Rectal smooth muscle tissue (tissue), 1 donor: ENCODE measurements around the gene LIAS.
A peak's percentile ranks its signal among the peaks of the same experiment; 100 is the strongest.
"Not testable (repeated sequence)": the region's sequence is repeated elsewhere in the genome, so short reads cannot be mapped to it uniquely, and the experiment has no call there.

Source experiments
- H3K27ac ChIP-seq: one replicate; pipeline ENCODE4 v1.7.0; 2013; ENCODE audit warnings: low read depth, low read length, inconsistent platforms
- H3K27me3 ChIP-seq: one replicate; pipeline ENCODE4 v1.7.0; 2013; ENCODE audit warnings: low read length; ENCODE audit not compliant: control insufficient read depth, insufficient read depth
- H3K36me3 ChIP-seq: one replicate; pipeline ENCODE4 v1.7.0; 2013; ENCODE audit warnings: low read length; ENCODE audit not compliant: control insufficient read depth, insufficient read depth
- H3K4me1 ChIP-seq: one replicate; pipeline ENCODE4 v1.7.0; 2013; ENCODE audit warnings: low read length; ENCODE audit not compliant: control insufficient read depth, insufficient read depth
- H3K4me3 ChIP-seq: one replicate; pipeline ENCODE4 v1.7.0; 2013; ENCODE audit warnings: low read length
- H3K9ac ChIP-seq: one replicate; pipeline ENCODE4 v1.7.0; 2013; ENCODE audit warnings: low read length

Gene LIAS

GRCh38 chr4:39441593-39441992 is 17.3 kb upstream of the LIAS start:
- Histone ChIP-seq H3K27ac (no peak overlapping the region), H3K4me1 (no peaks in the 10 kb centered on the region), H3K9ac (no peak overlapping the region), H3K4me3 (no peak overlapping the region), H3K36me3 (no peaks in the 10 kb centered on the region), H3K27me3 (no peaks in the 10 kb centered on the region)

- Histone ChIP-seq H3K4me3 (no peak overlapping the region), H3K27me3 (no peaks in the 10 kb centered on the region), H3K36me3 (no peaks in the 10 kb centered on the region), H3K27ac (no peak overlapping the region), H3K4me1 (peaks cover 2% of the 10 kb centered on the region), H3K9ac (no peak overlapping the region)
These were observed 15.9 kb upstream of the LIAS start for GRCh38 chr4:39442998-39443397.

DNA sequence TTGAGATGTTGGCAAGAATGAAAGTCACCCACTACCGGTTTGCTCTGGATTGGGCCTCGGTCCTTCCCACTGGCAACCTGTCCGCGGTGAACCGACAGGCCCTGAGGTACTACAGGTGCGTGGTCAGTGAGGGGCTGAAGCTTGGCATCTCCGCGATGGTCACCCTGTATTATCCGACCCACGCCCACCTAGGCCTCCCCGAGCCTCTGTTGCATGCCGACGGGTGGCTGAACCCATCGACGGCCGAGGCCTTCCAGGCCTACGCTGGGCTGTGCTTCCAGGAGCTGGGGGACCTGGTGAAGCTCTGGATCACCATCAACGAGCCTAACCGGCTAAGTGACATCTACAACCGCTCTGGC is 12.4 kb upstream of the LIAS start:
- no peak overlapping the region for H3K27ac ChIP-seq
- H3K36me3 ChIP-seq: no peaks in the 10 kb centered on the region
- H3K4me3 ChIP-seq: peak overlapping the region; percentile 59
- H3K4me1 ChIP-seq: peaks cover 2% of the 10 kb centered on the region
- no peak overlapping the region for H3K9ac ChIP-seq
- no peaks in the 10 kb centered on the region for H3K27me3 ChIP-seq

GRCh38 chr4:39446842-39447573 is 11.8 kb upstream of the LIAS start:
- Histone ChIP-seq H3K27ac (no peak overlapping the region), H3K4me1 (peaks cover 2% of the 10 kb centered on the region), H3K9ac (no peak overlapping the region), H3K4me3 (peak overlapping the region; percentile 59), H3K27me3 (no peaks in the 10 kb centered on the region), H3K36me3 (peaks cover 5% of the 10 kb centered on the region)

DNA sequence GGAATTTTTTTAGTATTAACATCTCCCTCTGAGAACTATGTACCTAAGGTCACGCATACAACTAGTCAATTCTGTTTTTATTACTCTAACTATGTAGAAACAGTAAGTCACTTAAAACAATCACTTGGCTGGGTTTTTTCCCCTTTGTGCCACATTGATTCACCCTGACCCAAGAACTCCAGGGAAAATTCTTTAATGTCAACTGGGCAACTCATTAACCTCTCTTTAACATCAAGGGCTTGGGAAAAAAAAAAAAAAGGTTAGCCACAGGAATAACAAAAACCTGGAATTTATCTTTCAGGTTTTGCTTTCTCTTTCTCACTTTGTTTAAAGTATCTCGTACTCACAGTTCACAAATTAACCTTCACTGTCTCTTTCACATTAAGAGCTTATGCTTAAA is 8.2 kb upstream of the LIAS start:
- no peak overlapping the region for H3K27ac ChIP-seq
- H3K36me3 ChIP-seq: peaks cover 12% of the 10 kb centered on the region
- peaks cover 2% of the 10 kb centered on the region for H3K4me1 ChIP-seq
- no peak overlapping the region for H3K4me3 ChIP-seq
- no peaks in the 10 kb centered on the region for H3K27me3 ChIP-seq
- no peak overlapping the region for H3K9ac ChIP-seq

- peaks cover 2% of the 10 kb centered on the region for H3K4me1 ChIP-seq
- no peak overlapping the region for H3K4me3 ChIP-seq
- H3K9ac ChIP-seq: no peak overlapping the region
- H3K27ac ChIP-seq: no peak overlapping the region
- H3K36me3 ChIP-seq: peaks cover 16% of the 10 kb centered on the region
- H3K27me3 ChIP-seq: no peaks in the 10 kb centered on the region
These were observed 7.3 kb upstream of the LIAS start for GRCh38 chr4:39451423-39452023.

GRCh38 chr4:39452153-39452859 is 6.5 kb upstream of the LIAS start:
- H3K27me3 ChIP-seq: no peaks in the 10 kb centered on the region
- no peak overlapping the region for H3K9ac ChIP-seq
- peaks cover 5% of the 10 kb centered on the region for H3K4me1 ChIP-seq
- peaks cover 16% of the 10 kb centered on the region for H3K36me3 ChIP-seq
- H3K4me3 ChIP-seq: no peak overlapping the region
- no peak overlapping the region for H3K27ac ChIP-seq

GRCh38 chr4:39452860-39453587 is 5.8 kb upstream of the LIAS start:
- H3K36me3 ChIP-seq: peaks cover 16% of the 10 kb centered on the region
- H3K27ac ChIP-seq: no peak overlapping the region
- no peaks in the 10 kb centered on the region for H3K27me3 ChIP-seq
- no peak overlapping the region for H3K9ac ChIP-seq
- no peak overlapping the region for H3K4me3 ChIP-seq
- H3K4me1 ChIP-seq: peaks cover 12% of the 10 kb centered on the region

DNA sequence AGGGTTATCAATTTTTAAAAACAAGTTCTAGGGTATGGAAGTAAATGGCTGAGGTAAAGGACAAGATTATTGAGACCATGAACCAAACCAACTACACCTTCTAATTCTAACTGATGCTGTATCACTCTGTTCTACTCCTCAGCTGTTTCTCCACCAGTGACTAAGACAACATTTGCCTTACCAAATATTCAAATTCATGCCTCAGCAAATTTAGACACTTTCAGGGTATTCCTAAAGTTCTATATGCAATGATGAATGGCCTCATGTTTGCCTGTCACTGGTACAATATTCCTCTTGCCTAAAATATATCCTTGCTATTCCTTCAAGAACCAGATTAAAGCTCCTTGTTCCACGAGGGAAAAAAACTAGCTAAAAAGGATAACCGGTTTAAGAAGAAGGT is 5.1 kb upstream of the LIAS start:
- Histone ChIP-seq H3K27ac (no peak overlapping the region), H3K36me3 (peaks cover 16% of the 10 kb centered on the region), H3K9ac (no peak overlapping the region), H3K4me1 (peaks cover 13% of the 10 kb centered on the region), H3K4me3 (no peak overlapping the region), H3K27me3 (no peaks in the 10 kb centered on the region)

- no peak overlapping the region for H3K9ac ChIP-seq
- H3K27ac ChIP-seq: no peak overlapping the region
- peaks cover 13% of the 10 kb centered on the region for H3K4me1 ChIP-seq
- H3K27me3 ChIP-seq: no peaks in the 10 kb centered on the region
- H3K36me3 ChIP-seq: peaks cover 16% of the 10 kb centered on the region
- H3K4me3 ChIP-seq: no peak overlapping the region
These were observed 3.4 kb upstream of the LIAS start for GRCh38 chr4:39455486-39455885.

GRCh38 chr4:39456946-39457763 is 1.7 kb upstream of the LIAS start:
- no peaks in the 10 kb centered on the region for H3K27me3 ChIP-seq
- H3K9ac ChIP-seq: no peak overlapping the region
- peak overlapping the region; percentile 78 for H3K4me3 ChIP-seq
- H3K27ac ChIP-seq: no peak overlapping the region
- H3K36me3 ChIP-seq: peaks cover 9% of the 10 kb centered on the region
- peaks cover 13% of the 10 kb centered on the region for H3K4me1 ChIP-seq

DNA sequence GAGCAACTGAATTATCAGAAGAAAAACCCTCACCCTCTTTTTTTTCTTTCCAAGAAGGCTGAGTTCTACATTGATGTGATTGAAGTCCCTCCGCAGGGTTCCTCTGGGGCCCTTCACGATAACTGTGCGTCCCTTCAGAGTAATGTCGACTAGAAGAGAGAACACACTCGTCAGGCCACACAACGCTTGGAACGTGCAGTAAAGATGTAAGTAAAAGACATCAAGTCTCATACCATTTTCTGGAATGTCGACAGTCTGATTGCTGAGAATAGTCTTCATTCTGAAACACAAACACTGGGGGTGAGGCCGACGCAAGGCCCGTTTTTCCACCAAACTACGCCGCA is 723 bp upstream of the LIAS start:
- Histone ChIP-seq H3K4me1 (peaks cover 13% of the 10 kb centered on the region), H3K27ac (peak overlapping the region; percentile 93), H3K9ac (peak overlapping the region; percentile 77), H3K4me3 (peak overlapping the region; percentile 78)
- H3K27me3 ChIP-seq, H3K36me3 ChIP-seq: not testable (repeated sequence)
